WTC11 (cell line): Measurements from ENCODE around the gene LAMC3.

Experiments used
- ELF4 ChIP-seq: sonication (generic); formaldehyde crosslinking; IDR thresholded peaks from 2 replicates; pipeline ENCODE4 v1.8.1; 2022; ENCODE audit warnings: low read depth, mild to moderate bottlenecking, moderate library complexity, missing genetic modification reagents
- ESRRA ChIP-seq: sonication (generic); formaldehyde crosslinking; IDR thresholded peaks from 2 replicates; pipeline ENCODE4 v1.8.1; 2022; ENCODE audit warnings: mild to moderate bottlenecking, missing genetic modification reagents, borderline replicate concordance
- FOXP1 ChIP-seq: sonication (generic); formaldehyde crosslinking; IDR thresholded peaks from 2 replicates; pipeline ENCODE4 v1.8.0; 2022; ENCODE audit warnings: missing genetic modification reagents, mild to moderate bottlenecking, moderate library complexity, borderline replicate concordance
- NFATC4 ChIP-seq: fragments of 250-450 bp; sonication (Bioruptor Pico); IDR thresholded peaks from 2 replicates; pipeline ENCODE4 v1.9.0; 2021; ENCODE audit warnings: mild to moderate bottlenecking
- NFE2L1 ChIP-seq: sonication (generic); formaldehyde crosslinking; IDR thresholded peaks from 2 replicates; pipeline ENCODE4 v1.8.1; 2023; ENCODE audit warnings: missing genetic modification reagents
- NFYB ChIP-seq: sonication (generic); formaldehyde crosslinking; conservative IDR thresholded peaks from 2 replicates; pipeline ENCODE4 v1.8.0; 2022; ENCODE audit warnings: low read depth, missing genetic modification reagents
- NR1H2 ChIP-seq: sonication (generic); formaldehyde crosslinking; IDR thresholded peaks from 2 replicates; pipeline ENCODE4 v1.9.0; 2021; ENCODE audit warnings: mild to moderate bottlenecking, moderate library complexity, missing genetic modification reagents
- ZNF232 ChIP-seq: sonication (generic); formaldehyde crosslinking; IDR thresholded peaks from 2 replicates; pipeline ENCODE4 v1.8.0; 2022; ENCODE audit warnings: mild to moderate bottlenecking, missing genetic modification reagents
- TF ChIP-seq, protein P1 (sequence below): sonication (generic); formaldehyde crosslinking; conservative IDR thresholded peaks from 2 replicates; pipeline ENCODE4 v1.8.1; 2022; ENCODE audit warnings: mild to moderate bottlenecking, missing genetic modification reagents
- TF ChIP-seq, protein P2 (sequence below): fragments of 200-600 bp; IDR thresholded peaks from 2 replicates; pipeline ENCODE4 v1.8.0; 2022; ENCODE audit warnings: antibody characterized with exemption
- TF ChIP-seq, protein P3 (sequence below): sonication (generic); formaldehyde crosslinking; IDR thresholded peaks from 2 replicates; pipeline ENCODE4 v1.8.1; 2022; ENCODE audit warnings: mild to moderate bottlenecking, missing genetic modification reagents, moderate library complexity, borderline replicate concordance

DNA sequence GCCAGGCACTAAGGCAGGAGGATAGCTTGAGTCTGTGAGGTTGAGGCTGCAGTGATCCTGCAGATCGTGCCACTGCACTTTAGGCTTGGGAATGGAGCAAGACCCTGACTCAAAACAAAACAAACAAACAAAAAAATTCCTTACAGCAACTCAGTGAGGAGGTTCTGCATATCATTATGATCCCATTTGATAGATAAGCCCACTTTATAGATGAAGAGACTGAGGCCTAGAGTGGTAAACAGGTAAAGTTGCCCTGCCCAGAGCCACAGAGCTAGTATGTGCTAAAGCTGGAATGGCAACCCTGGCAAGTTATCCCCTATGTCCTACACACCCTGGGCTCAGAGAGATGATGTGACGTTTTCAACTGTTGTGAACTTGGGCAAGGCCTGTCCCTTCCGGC lies 94.6 kb downstream of the LAMC3 start:
- TF ChIP-seq, protein P1, sequence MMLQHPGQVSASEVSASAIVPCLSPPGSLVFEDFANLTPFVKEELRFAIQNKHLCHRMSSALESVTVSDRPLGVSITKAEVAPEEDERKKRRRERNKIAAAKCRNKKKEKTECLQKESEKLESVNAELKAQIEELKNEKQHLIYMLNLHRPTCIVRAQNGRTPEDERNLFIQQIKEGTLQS, result no peak
- TF ChIP-seq NR1H2 (CRISPR knock-in tag) (no peak), ELF4 (CRISPR knock-in tag) (no peak), ESRRA (CRISPR knock-in tag) (no peak), NFYB (CRISPR knock-in tag) (no peak), NFE2L1 (CRISPR knock-in tag) (no peak), FOXP1 (CRISPR knock-in tag) (no peak), NFATC4 (no peak), ZNF232 (CRISPR knock-in tag) (no peak)
- TF ChIP-seq, protein P2, sequence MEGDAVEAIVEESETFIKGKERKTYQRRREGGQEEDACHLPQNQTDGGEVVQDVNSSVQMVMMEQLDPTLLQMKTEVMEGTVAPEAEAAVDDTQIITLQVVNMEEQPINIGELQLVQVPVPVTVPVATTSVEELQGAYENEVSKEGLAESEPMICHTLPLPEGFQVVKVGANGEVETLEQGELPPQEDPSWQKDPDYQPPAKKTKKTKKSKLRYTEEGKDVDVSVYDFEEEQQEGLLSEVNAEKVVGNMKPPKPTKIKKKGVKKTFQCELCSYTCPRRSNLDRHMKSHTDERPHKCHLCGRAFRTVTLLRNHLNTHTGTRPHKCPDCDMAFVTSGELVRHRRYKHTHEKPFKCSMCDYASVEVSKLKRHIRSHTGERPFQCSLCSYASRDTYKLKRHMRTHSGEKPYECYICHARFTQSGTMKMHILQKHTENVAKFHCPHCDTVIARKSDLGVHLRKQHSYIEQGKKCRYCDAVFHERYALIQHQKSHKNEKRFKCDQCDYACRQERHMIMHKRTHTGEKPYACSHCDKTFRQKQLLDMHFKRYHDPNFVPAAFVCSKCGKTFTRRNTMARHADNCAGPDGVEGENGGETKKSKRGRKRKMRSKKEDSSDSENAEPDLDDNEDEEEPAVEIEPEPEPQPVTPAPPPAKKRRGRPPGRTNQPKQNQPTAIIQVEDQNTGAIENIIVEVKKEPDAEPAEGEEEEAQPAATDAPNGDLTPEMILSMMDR, result no peak
- TF ChIP-seq, protein P3, sequence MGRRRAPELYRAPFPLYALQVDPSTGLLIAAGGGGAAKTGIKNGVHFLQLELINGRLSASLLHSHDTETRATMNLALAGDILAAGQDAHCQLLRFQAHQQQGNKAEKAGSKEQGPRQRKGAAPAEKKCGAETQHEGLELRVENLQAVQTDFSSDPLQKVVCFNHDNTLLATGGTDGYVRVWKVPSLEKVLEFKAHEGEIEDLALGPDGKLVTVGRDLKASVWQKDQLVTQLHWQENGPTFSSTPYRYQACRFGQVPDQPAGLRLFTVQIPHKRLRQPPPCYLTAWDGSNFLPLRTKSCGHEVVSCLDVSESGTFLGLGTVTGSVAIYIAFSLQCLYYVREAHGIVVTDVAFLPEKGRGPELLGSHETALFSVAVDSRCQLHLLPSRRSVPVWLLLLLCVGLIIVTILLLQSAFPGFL (CRISPR knock-in tag), result no peak
